HCT116 (cell line): Measurements from ENCODE around the gene RBMX. TPM values are rescaled to one million over a fixed set of nuclear protein-coding genes. Genes with fewer than 3 reads are reported as not detected.

Source experiments
- ATAC-seq: fragments of 200-7000 bp; cut with Tn5 transposase; 2 replicates; pipeline ENCODE4 v1.9.1; 2020; ENCODE audit warnings: mild to moderate bottlenecking, moderate library complexity
- BruUV-seq: library from RNA; stranded (reverse); fragments of 400-500 nt; replicated peaks from 2 replicates; lab custom pipeline; 2021; lab: Mats Ljungman, UMichigan
- CTCF ChIA-PET: fragments of 300-600 bp; sonication (Branson Sonifier 250); formaldehyde crosslinking; loops from one replicate; lab custom pipeline; 2021; ENCODE audit warnings: antibody characterized with exemption; lab: Charles Lee
- POLR2A ChIA-PET: fragments of 300-600, 350-600 bp; sonication (Branson Sonifier 250); formaldehyde crosslinking; loops from one replicate; lab custom pipeline; 2021; ENCODE audit warnings: antibody characterized with exemption; lab: Charles Lee
- RAD21 ChIA-PET, 2 experiments: fragments of 300-600 bp; sonication (Branson Sonifier 250); formaldehyde crosslinking; loops; one replicate each; lab custom pipeline; 2023; ENCODE audit warnings: low total read pairs in 2 of 2; ENCODE audit not compliant: uncharacterized antibody in 2 of 2, unreplicated experiment in 2 of 2, low non-redundant PET in 1 of 2; lab: Charles Lee
- DNase-seq: peaks from one replicate; pipeline ENCODE4 v3.0.0-alpha.2; 2010; ENCODE audit warnings: low read depth, low spot score
- H2AFZ ChIP-seq: fragments of 200-600 bp; shearing (Covaris generic), sonication (generic); 2 replicates; pipeline ENCODE4 v1.6.1; 2017; ENCODE audit warnings: low read depth, mixed run types, mixed read lengths, antibody characterized with exemption, low read length; ENCODE audit not compliant: poor library complexity, severe bottlenecking
- H3K27ac ChIP-seq: 2 replicates; pipeline ENCODE4 v1.5.1; 2012; ENCODE audit warnings: low read depth, low read length
- H3K27me3 ChIP-seq: fragments of 200-600 bp; sonication (generic); 2 replicates; pipeline ENCODE4 v1.6.1; 2016; ENCODE audit warnings: mixed run types, low read length, mixed read lengths; ENCODE audit not compliant: insufficient read depth
- H3K36me3 ChIP-seq, 2 experiments: fragments of 200-500 bp in 1 of 2; fragments of 200-600 bp in 1 of 2; sonication (Bioruptor generic) in 1 of 2; sonication (generic) in 1 of 2; 2 replicates each; pipeline versions ENCODE4 v1.5.1 to v1.6.1; 2014 to 2016; ENCODE audit warnings: low read length in 2 of 2, inconsistent platforms in 1 of 2, mixed read lengths in 1 of 2, mixed run types in 1 of 2; ENCODE audit not compliant: insufficient read depth in 2 of 2, control insufficient read depth in 1 of 2
- H3K4me1 ChIP-seq, 2 experiments: fragments of 200-600 bp in 1 of 2; sonication (generic) in 1 of 2; 2 replicates each; pipeline versions ENCODE4 v1.5.1 to v1.6.1; 2012 to 2017; ENCODE audit warnings: low read length in 2 of 2, inconsistent platforms in 1 of 2, mild to moderate bottlenecking in 1 of 2, mixed read lengths in 1 of 2, mixed run types in 1 of 2, moderate library complexity in 1 of 2; ENCODE audit not compliant: insufficient read depth in 2 of 2, control insufficient read depth in 1 of 2
- H3K4me2 ChIP-seq: fragments of 200-600 bp; sonication (generic); 2 replicates; pipeline ENCODE4 v1.6.1; 2017; ENCODE audit warnings: mixed run types, low read length, mixed read lengths
- H3K4me3 ChIP-seq, 2 experiments: fragments of 200-600 bp in 1 of 2; sonication (generic) in 1 of 2; replicated peaks in 1 of 2; 2 replicates each; pipeline ENCODE4 v1.5.1; 2011 to 2016; ENCODE audit warnings: low read length in 2 of 2, control low read depth in 1 of 2, low read depth in 1 of 2, mild to moderate bottlenecking in 1 of 2, mixed read lengths in 1 of 2, mixed run types in 1 of 2
- H3K79me2 ChIP-seq: fragments of 200-600 bp; sonication (generic); 2 replicates; pipeline ENCODE4 v1.6.1; 2017; ENCODE audit warnings: mild to moderate bottlenecking, mixed run types, low read length, moderate library complexity, mixed read lengths; ENCODE audit not compliant: insufficient read depth
- H3K9ac ChIP-seq: fragments of 200-600 bp; sonication (generic); 2 replicates; pipeline ENCODE4 v1.6.1; 2016; ENCODE audit warnings: low read length, mixed read lengths
- H3K9me2 ChIP-seq: fragments of 200-600 bp; sonication (generic), shearing (Covaris generic); 2 replicates; pipeline ENCODE4 v1.6.1; 2017; ENCODE audit warnings: mixed run types, mild to moderate bottlenecking, moderate library complexity; ENCODE audit not compliant: insufficient read depth
- H3K9me3 ChIP-seq, 2 experiments: fragments of 200-500 bp in 1 of 2; fragments of 200-600 bp in 1 of 2; sonication (Bioruptor generic) in 1 of 2; sonication (generic) in 1 of 2; 2 replicates each; pipeline ENCODE4 v1.6.1; 2014 to 2017; ENCODE audit warnings: low read length in 2 of 2, mixed read lengths in 2 of 2, inconsistent platforms in 1 of 2, low read depth in 1 of 2, mild to moderate bottlenecking in 1 of 2, mixed run types in 1 of 2, moderate library complexity in 1 of 2; ENCODE audit not compliant: control insufficient read depth in 1 of 2, insufficient read depth in 1 of 2
- H4K20me1 ChIP-seq: fragments of 200-600 bp; sonication (generic), shearing (Covaris generic); 2 replicates; pipeline ENCODE4 v1.6.1; 2017; ENCODE audit warnings: mixed run types, mild to moderate bottlenecking, moderate library complexity; ENCODE audit not compliant: insufficient read depth
- CBX3 ChIP-seq: IDR thresholded peaks from 2 replicates; pipeline ENCODE4 v1.6.1; 2012; ENCODE audit warnings: low read depth
- CEBPB ChIP-seq: IDR thresholded peaks from 2 replicates; pipeline ENCODE4 v1.6.1; 2012; ENCODE audit warnings: low read depth
- EZH2 ChIP-seq: fragments of 200-600 bp; sonication (generic); IDR thresholded peaks from 2 replicates; pipeline ENCODE4 v1.6.1; 2017; ENCODE audit warnings: antibody characterized with exemption, mixed run types
- EZH2phosphoT487 ChIP-seq: fragments of 200-600 bp; IDR thresholded peaks from 2 replicates; pipeline ENCODE4 v1.6.1; 2018; ENCODE audit warnings: antibody characterized with exemption, borderline replicate concordance
- FOSL1 ChIP-seq: IDR thresholded peaks from 2 replicates; pipeline ENCODE4 v1.6.1; 2012; ENCODE audit warnings: low read depth
- JUND ChIP-seq: IDR thresholded peaks from 2 replicates; pipeline ENCODE4 v1.6.1; 2012
- POLR2AphosphoS5 ChIP-seq: IDR thresholded peaks from 2 replicates; pipeline ENCODE4 v1.6.1; 2011; ENCODE audit warnings: mild to moderate bottlenecking, low read depth, low read length, moderate library complexity
- SIN3A ChIP-seq: IDR thresholded peaks from 2 replicates; pipeline ENCODE4 v1.6.1; 2012; ENCODE audit warnings: low read depth
- SRF ChIP-seq: IDR thresholded peaks from 2 replicates; pipeline ENCODE4 v1.6.1; 2012; ENCODE audit warnings: low read depth
- ZFX ChIP-seq: fragments of 450-650 bp; IDR thresholded peaks from 2 replicates; pipeline ENCODE4 v1.6.1; 2017
- intact Hi-C: fragments of 100-400 bp; cut with micrococcal nuclease; formaldehyde crosslinking; loops from 2 replicates; pipeline ENCODE4 v1.10.0; 2022
- total RNA-seq: library from RNA; stranded (reverse); gene quantifications from one replicate; pipeline ENCODE4 v1.2.1, GENCODE V29; 2021; ENCODE audit not compliant: unreplicated experiment
- TF ChIP-seq, protein P1 (sequence below): IDR thresholded peaks from 2 replicates; pipeline ENCODE4 v1.6.1; 2012
- TF ChIP-seq, protein P2 (sequence below): IDR thresholded peaks from 2 replicates; pipeline ENCODE4 v1.6.1; 2012; ENCODE audit warnings: low read depth
- TF ChIP-seq, protein P3 (sequence below), 3 experiments: fragments of 200-600 bp in 1 of 3; sonication (generic) in 1 of 3; IDR thresholded peaks in 2 of 3; conservative IDR thresholded peaks in 1 of 3; 2 replicates each; pipeline ENCODE4 v1.5.1; 2012 to 2017; ENCODE audit warnings: low read depth in 2 of 3, low read length in 2 of 3, antibody characterized with exemption in 1 of 3, borderline replicate concordance in 1 of 3, control low read depth in 1 of 3, mild to moderate bottlenecking in 1 of 3, mixed read lengths in 1 of 3, mixed run types in 1 of 3, moderate library complexity in 1 of 3; ENCODE audit not compliant: insufficient read depth in 1 of 3
- TF ChIP-seq, protein P4 (sequence below): IDR thresholded peaks from 2 replicates; pipeline ENCODE4 v1.6.1; 2011; ENCODE audit warnings: mild to moderate bottlenecking, low read length, moderate library complexity; ENCODE audit not compliant: insufficient replicate concordance; ENCODE audit errors: extremely low read depth
- TF ChIP-seq, protein P5 (sequence below): IDR thresholded peaks from 2 replicates; pipeline ENCODE4 v1.6.1; 2012

The RBMX gene
- total RNA-seq, 1 experiment from 2014 or later, result 267 TPM

DNA sequence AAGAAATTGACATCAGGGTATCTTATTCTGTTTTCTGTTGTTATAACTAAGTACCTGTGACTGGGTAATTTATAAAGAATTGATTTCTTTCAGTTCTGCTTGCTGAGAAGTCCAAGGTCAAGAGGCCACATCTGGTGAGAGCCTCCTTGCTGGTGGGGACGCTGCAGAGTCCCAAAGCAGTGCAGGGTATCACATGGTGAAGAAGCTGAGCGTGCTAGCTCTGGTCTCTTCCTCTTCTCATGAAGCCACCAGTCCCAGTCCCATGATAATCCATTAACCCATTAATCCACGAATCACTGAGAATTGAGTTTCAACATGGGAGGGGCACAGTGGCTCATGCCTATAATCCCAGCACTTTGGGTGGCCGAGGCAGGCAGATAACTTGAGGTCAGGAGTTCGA, 18.0 kb downstream of the RBMX start (continued):
- no peak for TF ChIP-seq EZH2phosphoT487
- TF ChIP-seq POLR2AphosphoS5, result no peak
- TF ChIP-seq, protein P1, sequence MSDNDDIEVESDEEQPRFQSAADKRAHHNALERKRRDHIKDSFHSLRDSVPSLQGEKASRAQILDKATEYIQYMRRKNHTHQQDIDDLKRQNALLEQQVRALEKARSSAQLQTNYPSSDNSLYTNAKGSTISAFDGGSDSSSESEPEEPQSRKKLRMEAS, result no peak
- TF ChIP-seq FOSL1, result no peak
- no peak for TF ChIP-seq SRF
- TF ChIP-seq JUND, result no peak
- TF ChIP-seq, protein P2, sequence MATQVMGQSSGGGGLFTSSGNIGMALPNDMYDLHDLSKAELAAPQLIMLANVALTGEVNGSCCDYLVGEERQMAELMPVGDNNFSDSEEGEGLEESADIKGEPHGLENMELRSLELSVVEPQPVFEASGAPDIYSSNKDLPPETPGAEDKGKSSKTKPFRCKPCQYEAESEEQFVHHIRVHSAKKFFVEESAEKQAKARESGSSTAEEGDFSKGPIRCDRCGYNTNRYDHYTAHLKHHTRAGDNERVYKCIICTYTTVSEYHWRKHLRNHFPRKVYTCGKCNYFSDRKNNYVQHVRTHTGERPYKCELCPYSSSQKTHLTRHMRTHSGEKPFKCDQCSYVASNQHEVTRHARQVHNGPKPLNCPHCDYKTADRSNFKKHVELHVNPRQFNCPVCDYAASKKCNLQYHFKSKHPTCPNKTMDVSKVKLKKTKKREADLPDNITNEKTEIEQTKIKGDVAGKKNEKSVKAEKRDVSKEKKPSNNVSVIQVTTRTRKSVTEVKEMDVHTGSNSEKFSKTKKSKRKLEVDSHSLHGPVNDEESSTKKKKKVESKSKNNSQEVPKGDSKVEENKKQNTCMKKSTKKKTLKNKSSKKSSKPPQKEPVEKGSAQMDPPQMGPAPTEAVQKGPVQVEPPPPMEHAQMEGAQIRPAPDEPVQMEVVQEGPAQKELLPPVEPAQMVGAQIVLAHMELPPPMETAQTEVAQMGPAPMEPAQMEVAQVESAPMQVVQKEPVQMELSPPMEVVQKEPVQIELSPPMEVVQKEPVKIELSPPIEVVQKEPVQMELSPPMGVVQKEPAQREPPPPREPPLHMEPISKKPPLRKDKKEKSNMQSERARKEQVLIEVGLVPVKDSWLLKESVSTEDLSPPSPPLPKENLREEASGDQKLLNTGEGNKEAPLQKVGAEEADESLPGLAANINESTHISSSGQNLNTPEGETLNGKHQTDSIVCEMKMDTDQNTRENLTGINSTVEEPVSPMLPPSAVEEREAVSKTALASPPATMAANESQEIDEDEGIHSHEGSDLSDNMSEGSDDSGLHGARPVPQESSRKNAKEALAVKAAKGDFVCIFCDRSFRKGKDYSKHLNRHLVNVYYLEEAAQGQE, result no peak

DNA sequence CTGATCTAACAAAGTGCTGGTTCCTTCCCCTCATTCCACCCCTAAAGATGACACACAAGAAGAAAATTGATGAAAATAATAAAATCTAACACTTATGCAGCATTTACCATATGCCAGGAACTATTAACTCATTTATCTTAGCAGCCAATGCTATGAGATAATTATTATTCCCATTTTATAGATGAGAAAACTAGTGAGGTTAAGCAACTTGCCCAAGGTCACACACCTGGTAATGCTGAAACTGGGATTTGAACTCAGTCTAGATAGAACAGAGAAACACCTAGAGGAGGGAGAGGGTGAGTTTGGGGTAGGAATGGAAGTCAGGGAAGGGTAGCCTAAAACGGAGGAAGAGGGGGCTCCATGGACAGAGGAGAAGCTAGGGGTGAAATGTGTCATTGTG, 18.6 kb downstream of the RBMX start:
- Histone ChIP-seq H3K79me2 (peaks cover 18% of the 10 kb centered on the region; the same call in 1 of the 2 replicates), H3K9me2 (no peaks in the 10 kb centered on the region), H3K4me2 (no peak overlapping the region), H4K20me1 (no peaks in the 10 kb centered on the region; the same call in 1 of the 2 replicates), H3K9ac (no peak overlapping the region), H3K27me3 (no peaks in the 10 kb centered on the region), H3K4me3 (no peak overlapping the region), H2AFZ (no peak overlapping the region), H3K4me1 (no peaks in the 10 kb centered on the region), H3K36me3 (peaks cover 3 to 4% of the 10 kb centered on the region in 2 experiments; a peak in 2 of 4 replicates), H3K9me3 (no peaks in the 10 kb centered on the region), H3K27ac (no peak overlapping the region)
- ChIA-PET CTCF (no interaction called here), POLR2A (no interaction called here), RAD21 (no interaction called here)
- no TSS peak for BruUV-seq
- TF ChIP-seq EZH2 (no peak), CEBPB (no peak), SRF (no peak), FOSL1 (no peak), CBX3 (no peak), ZFX (no peak), POLR2AphosphoS5 (no peak), JUND (no peak), SIN3A (no peak), EZH2phosphoT487 (no peak)
- TF ChIP-seq, protein P3, sequence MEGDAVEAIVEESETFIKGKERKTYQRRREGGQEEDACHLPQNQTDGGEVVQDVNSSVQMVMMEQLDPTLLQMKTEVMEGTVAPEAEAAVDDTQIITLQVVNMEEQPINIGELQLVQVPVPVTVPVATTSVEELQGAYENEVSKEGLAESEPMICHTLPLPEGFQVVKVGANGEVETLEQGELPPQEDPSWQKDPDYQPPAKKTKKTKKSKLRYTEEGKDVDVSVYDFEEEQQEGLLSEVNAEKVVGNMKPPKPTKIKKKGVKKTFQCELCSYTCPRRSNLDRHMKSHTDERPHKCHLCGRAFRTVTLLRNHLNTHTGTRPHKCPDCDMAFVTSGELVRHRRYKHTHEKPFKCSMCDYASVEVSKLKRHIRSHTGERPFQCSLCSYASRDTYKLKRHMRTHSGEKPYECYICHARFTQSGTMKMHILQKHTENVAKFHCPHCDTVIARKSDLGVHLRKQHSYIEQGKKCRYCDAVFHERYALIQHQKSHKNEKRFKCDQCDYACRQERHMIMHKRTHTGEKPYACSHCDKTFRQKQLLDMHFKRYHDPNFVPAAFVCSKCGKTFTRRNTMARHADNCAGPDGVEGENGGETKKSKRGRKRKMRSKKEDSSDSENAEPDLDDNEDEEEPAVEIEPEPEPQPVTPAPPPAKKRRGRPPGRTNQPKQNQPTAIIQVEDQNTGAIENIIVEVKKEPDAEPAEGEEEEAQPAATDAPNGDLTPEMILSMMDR (IDR thresholded peaks at IDR 0.05 in 2 of 3, conservative IDR thresholded peaks at IDR 0.05 in 1 of 3; ENCODE audit: borderline replicate concordance in 1 of 3, insufficient read depth in 1 of 3, low read depth in 2 of 3, low read length in 2 of 3), result no peak
- TF ChIP-seq, protein P4, sequence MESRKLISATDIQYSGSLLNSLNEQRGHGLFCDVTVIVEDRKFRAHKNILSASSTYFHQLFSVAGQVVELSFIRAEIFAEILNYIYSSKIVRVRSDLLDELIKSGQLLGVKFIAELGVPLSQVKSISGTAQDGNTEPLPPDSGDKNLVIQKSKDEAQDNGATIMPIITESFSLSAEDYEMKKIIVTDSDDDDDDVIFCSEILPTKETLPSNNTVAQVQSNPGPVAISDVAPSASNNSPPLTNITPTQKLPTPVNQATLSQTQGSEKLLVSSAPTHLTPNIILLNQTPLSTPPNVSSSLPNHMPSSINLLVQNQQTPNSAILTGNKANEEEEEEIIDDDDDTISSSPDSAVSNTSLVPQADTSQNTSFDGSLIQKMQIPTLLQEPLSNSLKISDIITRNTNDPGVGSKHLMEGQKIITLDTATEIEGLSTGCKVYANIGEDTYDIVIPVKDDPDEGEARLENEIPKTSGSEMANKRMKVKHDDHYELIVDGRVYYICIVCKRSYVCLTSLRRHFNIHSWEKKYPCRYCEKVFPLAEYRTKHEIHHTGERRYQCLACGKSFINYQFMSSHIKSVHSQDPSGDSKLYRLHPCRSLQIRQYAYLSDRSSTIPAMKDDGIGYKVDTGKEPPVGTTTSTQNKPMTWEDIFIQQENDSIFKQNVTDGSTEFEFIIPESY, result no peak
- TF ChIP-seq, protein P5, sequence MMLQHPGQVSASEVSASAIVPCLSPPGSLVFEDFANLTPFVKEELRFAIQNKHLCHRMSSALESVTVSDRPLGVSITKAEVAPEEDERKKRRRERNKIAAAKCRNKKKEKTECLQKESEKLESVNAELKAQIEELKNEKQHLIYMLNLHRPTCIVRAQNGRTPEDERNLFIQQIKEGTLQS, result no peak
- intact Hi-C loops, result no loop called here
- DNase-seq (no peak), ATAC-seq (no peak)
